K562 (cell line): ENCODE results near the gene TPCN1. TPM values are rescaled to one million over a fixed set of nuclear protein-coding genes. Genes with fewer than 3 reads are reported as not detected.
A peak's percentile ranks its signal among the peaks of the same experiment; 100 is the strongest.

ENCODE experiments used
- ATAC-seq: fragments of 200-7000 bp; cut with Tn5 transposase; 3 replicates; pipeline ENCODE4 v1.9.1; 2020; ENCODE audit warnings: moderate library complexity
- BruUV-seq: library from RNA; stranded (reverse); fragments of 400-500 nt; replicated peaks from 2 replicates; lab custom pipeline; 2021; lab: Mats Ljungman, UMichigan
- CTCF ChIA-PET: fragments of 300-600 bp; formaldehyde crosslinking; extraction: SDS; loops from one replicate; lab custom pipeline; 2021; ENCODE audit warnings: low intra/inter-chr PET ratio; lab: Yijun Ruan, JAX
- POLR2A ChIA-PET: fragments of 300-600, 350-650 bp; sonication (Branson Sonifier 250); formaldehyde crosslinking; extraction: SDS; loops from one replicate; lab custom pipeline; 2021; ENCODE audit warnings: antibody characterized with exemption, inconsistent platforms; lab: Yijun Ruan, JAX
- DNase-seq, 4 experiments: peaks; one replicate each; pipeline versions ENCODE4 v3.0.0 to v3.0.0-alpha.2; 2011 to 2018; ENCODE audit warnings: low spot score in 3 of 4, mixed read lengths in 3 of 4; ENCODE audit errors: extremely low read depth in 1 of 4
- FAIRE-seq: peaks from 2 replicates; lab custom pipeline; 2011; peaks lifted over from hg19 to GRCh38; lab: Jason Lieb, UNC
- H2AFZ ChIP-seq: 2 replicates; pipeline ENCODE4 v1.6.0; 2011; ENCODE audit warnings: low read depth, low read length, control low read depth, inconsistent platforms
- H3K27ac ChIP-seq: fragments of 200-600 bp; 3 replicates; pipeline ENCODE4 v1.8.0; 2011; ENCODE audit warnings: low read depth, mild to moderate bottlenecking, control low read depth, inconsistent platforms, low read length, moderate library complexity, mixed read lengths; ENCODE audit errors: extremely low read depth
- H3K27me3 ChIP-seq, 2 experiments: fragments of 300-600 bp in 1 of 2; 2 replicates in 1 of 2; 3 replicates in 1 of 2; pipeline versions ENCODE4 v1.6.0 to v1.8.0; 2011; ENCODE audit warnings: inconsistent platforms in 2 of 2, low read length in 2 of 2, mild to moderate bottlenecking in 1 of 2, mixed read lengths in 1 of 2, moderate library complexity in 1 of 2; ENCODE audit not compliant: control insufficient read depth in 2 of 2, insufficient read depth in 2 of 2
- H3K36me3 ChIP-seq: fragments of 300-600 bp; 3 replicates; pipeline ENCODE4 v1.8.0; 2011; ENCODE audit warnings: mild to moderate bottlenecking, low read length, inconsistent platforms; ENCODE audit not compliant: control insufficient read depth, insufficient read depth
- H3K4me1 ChIP-seq, 2 experiments: fragments of 200-600 bp in 1 of 2; replicated peaks in 1 of 2; 2 replicates in 1 of 2; 3 replicates in 1 of 2; pipeline versions ENCODE4 v1.5.1 to v1.8.0; 2011; ENCODE audit warnings: inconsistent platforms in 2 of 2, low read length in 2 of 2, mild to moderate bottlenecking in 1 of 2, mixed read lengths in 1 of 2, moderate library complexity in 1 of 2; ENCODE audit not compliant: control insufficient read depth in 2 of 2, insufficient read depth in 2 of 2
- H3K4me2 ChIP-seq: 2 replicates; pipeline ENCODE4 v1.6.1; 2011; ENCODE audit warnings: low read length, control low read depth, inconsistent platforms, mixed read lengths; ENCODE audit not compliant: insufficient read depth
- H3K4me3 ChIP-seq: fragments of 200-600 bp; sonication (generic), shearing (Covaris generic); 2 replicates; pipeline ENCODE4 v1.5.1; 2016; ENCODE audit warnings: control low read depth, inconsistent platforms
- H3K79me2 ChIP-seq: fragments of 200-600 bp; 3 replicates; pipeline ENCODE4 v1.8.0; 2011; ENCODE audit warnings: low read length, inconsistent platforms; ENCODE audit not compliant: control insufficient read depth, insufficient read depth
- H3K9ac ChIP-seq, 2 experiments: 2 replicates each; pipeline versions ENCODE4 v1.6.0 to v1.6.1; 2011; ENCODE audit warnings: low read depth in 2 of 2, low read length in 2 of 2, control low read depth in 1 of 2, inconsistent platforms in 1 of 2, mild to moderate bottlenecking in 1 of 2, mixed read lengths in 1 of 2; ENCODE audit not compliant: insufficient read depth in 1 of 2
- H3K9me1 ChIP-seq: one replicate; pipeline ENCODE4 v1.6.0; 2011; ENCODE audit warnings: inconsistent platforms, mild to moderate bottlenecking, low read length, moderate library complexity; ENCODE audit not compliant: control insufficient read depth, insufficient read depth
- H3K9me3 ChIP-seq: replicated peaks from 2 replicates; pipeline ENCODE4 v1.5.1; 2011; ENCODE audit warnings: low read depth, low read length, inconsistent platforms; ENCODE audit not compliant: control insufficient read depth, insufficient read depth
- H4K20me1 ChIP-seq: replicated peaks from 2 replicates; pipeline ENCODE4 v1.6.1; 2011; ENCODE audit warnings: low read length, inconsistent platforms, mixed read lengths; ENCODE audit not compliant: control insufficient read depth, insufficient read depth
- ERF ChIP-seq: fragments of 450-650 bp; formaldehyde crosslinking; IDR thresholded peaks from 2 replicates; pipeline ENCODE4 v1.4.0; 2020; ENCODE audit warnings: mild to moderate bottlenecking, mixed read lengths
- LARP7 ChIP-seq: fragments of 450-650 bp; IDR thresholded peaks from 2 replicates; pipeline ENCODE4 v1.6.1; 2016
- MTA3 ChIP-seq: fragments of 450-650 bp; formaldehyde crosslinking; IDR thresholded peaks from 2 replicates; pipeline ENCODE4 v1.6.1; 2017; ENCODE audit warnings: mild to moderate bottlenecking, borderline replicate concordance
- OTX1 ChIP-seq: fragments of 450-650 bp; formaldehyde crosslinking; IDR thresholded peaks from 2 replicates; pipeline ENCODE4 v1.4.0; 2022; ENCODE audit warnings: mild to moderate bottlenecking
- RBM25 ChIP-seq: fragments of 200-400 bp; formaldehyde crosslinking; IDR thresholded peaks from 2 replicates; pipeline ENCODE4 v1.6.1; 2018; ENCODE audit warnings: low read length, low read depth, moderate library complexity; ENCODE audit not compliant: severe bottlenecking
- U2AF1 ChIP-seq: fragments of 200-400 bp; formaldehyde crosslinking; optimal IDR thresholded peaks from 2 replicates; pipeline ENCODE3; 2017; ENCODE audit warnings: mild to moderate bottlenecking, low read depth, low read length, moderate library complexity
- ZBTB1 ChIP-seq: sonication (generic); formaldehyde crosslinking; IDR thresholded peaks from 2 replicates; pipeline ENCODE4 v1.8.1; 2023; ENCODE audit warnings: missing genetic modification reagents, low read depth, mild to moderate bottlenecking, borderline replicate concordance
- ZFP30 ChIP-seq: fragments of 250-450 bp; sonication (Bioruptor Pico); IDR thresholded peaks from 2 replicates; pipeline ENCODE4 v1.8.0; 2022; ENCODE audit warnings: moderate library complexity, mild to moderate bottlenecking, inconsistent platforms, borderline replicate concordance
- ZNF3 ChIP-seq: fragments of 250-450 bp; sonication (Bioruptor Pico); IDR thresholded peaks from 2 replicates; pipeline ENCODE4 v1.5.0; 2021; ENCODE audit warnings: mild to moderate bottlenecking, moderate library complexity
- ZNF444 ChIP-seq: fragments of 250-450 bp; sonication (Bioruptor Pico); IDR thresholded peaks from 2 replicates; pipeline ENCODE4 v1.4.0; 2020; ENCODE audit warnings: mild to moderate bottlenecking, moderate library complexity
- WGBS: fragments of 100-300 bp; shearing (Covaris generic); methylation state at CpG from one replicate; pipeline ENCODE4 v1.1.6; 2016; ENCODE audit warnings: low coverage, mixed read lengths; ENCODE audit not compliant: insufficient coverage; ENCODE audit errors: missing lambda C conversion rate; 5-methylcytosine and 5-hydroxymethylcytosine counted together
- in situ Hi-C: fragments of 300-500 bp; cut with MboI; formaldehyde crosslinking; loops from 4 replicates; pipeline ENCODE4 v1.15.0; 2018; ENCODE audit warnings: inconsistent platforms, mixed read lengths
- intact Hi-C: fragments of 100-400 bp; cut with micrococcal nuclease; formaldehyde crosslinking; loops from 2 replicates; pipeline ENCODE4 v1.14.2; 2022
- polyA plus RNA-seq, 8 experiments: library from polyadenylated mRNA; depleted of rRNA in 4 of 8; stranded (reverse) in 5 of 8; unstranded in 3 of 8; fragments of >200 nt; fragmentation: Nextera tagmentation in 2 of 8; fragmentation: Illumina TruSeq in 1 of 8; extraction: Ambion mirVana in 2 of 8; extraction: Trizol in 1 of 8; gene quantifications; 2 replicates each; pipeline versions ENCODE4 v1.2.1 to v1.2.3, GENCODE V29; 2011 to 2014; ENCODE audit warnings: inconsistent platforms in 1 of 8, missing spikeins in 1 of 8
- total RNA-seq, 7 experiments: library from RNA; depleted of rRNA in 6 of 7; stranded (reverse); fragments of >200 nt in 6 of 7; fragmentation: Illumina TruSeq in 2 of 7; extraction: Trizol in 2 of 7; gene quantifications; 2 replicates each; pipeline versions ENCODE4 v1.2.1 to v1.2.3, GENCODE V29; 2011 to 2021; ENCODE audit warnings: low replicate concordance in 1 of 7
- TF ChIP-seq, protein P1 (sequence below): fragments of 450-650 bp; IDR thresholded peaks from 2 replicates; pipeline ENCODE4 v1.6.1; 2014; ENCODE audit warnings: low read depth, mild to moderate bottlenecking, moderate library complexity, borderline replicate concordance
- TF ChIP-seq, protein P2 (sequence below): fragments of 450-650 bp; IDR thresholded peaks from 2 replicates; pipeline ENCODE4 v1.6.1; 2016; ENCODE audit warnings: missing biosample characterization, missing genetic modification characterization
- TF ChIP-seq, protein P3 (sequence below), 3 experiments: fragments of 200-800 bp in 1 of 3; fragments of 250-450 bp in 1 of 3; fragments of 450-650 bp in 1 of 3; sonication (Bioruptor Pico) in 1 of 3; sonication (Bioruptor generic) in 1 of 3; formaldehyde crosslinking in 1 of 3; IDR thresholded peaks; 2 replicates each; pipeline versions ENCODE4 v1.6.1 to v1.8.0; 2016 to 2022; ENCODE audit warnings: mild to moderate bottlenecking in 2 of 3, missing genetic modification characterization in 2 of 3, missing compliant biosample characterization in 1 of 3, moderate library complexity in 1 of 3
- TF ChIP-seq, protein P4 (sequence below): fragments of 250-450 bp; sonication (Bioruptor Pico); IDR thresholded peaks from 2 replicates; pipeline ENCODE4 v1.9.0; 2021; ENCODE audit warnings: mild to moderate bottlenecking, inconsistent platforms

TPCN1 gene
- total and polyA plus RNA-seq, 9 of the 15 experiments (the other 6 are each of a cell fraction or from before 2014, with no cell fraction given): 0.80 to 23.8 (median 7.4) TPM

DNA sequence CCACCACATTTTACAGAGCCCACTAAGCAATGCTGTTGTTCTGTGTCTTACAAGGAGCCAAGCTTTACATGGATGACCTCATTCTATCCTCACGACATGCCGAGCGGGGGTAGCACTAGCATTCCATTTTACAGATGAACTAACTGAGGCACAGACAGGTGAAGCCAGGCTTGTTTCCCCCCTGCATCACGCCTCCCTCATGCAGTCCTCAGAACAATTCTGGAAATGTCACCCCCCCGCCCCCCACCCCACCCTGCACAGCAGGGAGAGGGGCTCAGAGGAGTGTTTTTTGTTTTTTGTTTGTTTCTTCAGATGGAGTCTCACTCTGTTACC, 112.1 kb downstream of the TPCN1 start:
- intact Hi-C loops: no loop called here
- no peak for DNase-seq
- Histone ChIP-seq H3K36me3 (peaks cover 44% of the 10 kb centered on the region; the same call in 2 of the 3 replicates), H3K79me2 (peaks cover 18% of the 10 kb centered on the region), H3K9me1 (no peaks in the 10 kb centered on the region), H3K27me3 (no peaks in the 10 kb centered on the region), H4K20me1 (no peaks in the 10 kb centered on the region), H3K27ac (peak overlapping the region; percentile 80; the same call in 1 of the 3 replicates), H3K9me3 (no peaks in the 10 kb centered on the region), H3K4me1 (peaks cover 22 to 24% of the 10 kb centered on the region in 2 experiments), H3K4me2 (peak overlapping the region; percentile 95), H3K4me3 (peak overlapping the region; percentile 60), H2AFZ (no peak overlapping the region), H3K9ac (peak overlapping the region; percentile 77 to 91; a peak in 3 of 4 replicates)
- ChIA-PET POLR2A (interaction anchor here (0.6 to 2.4 kb wide), 3 partner anchors 24 to 148 kb away, joined by 3 to 9 read pairs (median 3); partner anchors contain the start of genes DDX54 and PLBD2), CTCF (no interaction called here)
- no peak for FAIRE-seq
- no TSS peak for BruUV-seq
- WGBS: 71% methylated on average over 5 of the region's 5 CpGs
- no peak for ATAC-seq
- in situ Hi-C loops: no loop called here
- TF ChIP-seq, protein P1, sequence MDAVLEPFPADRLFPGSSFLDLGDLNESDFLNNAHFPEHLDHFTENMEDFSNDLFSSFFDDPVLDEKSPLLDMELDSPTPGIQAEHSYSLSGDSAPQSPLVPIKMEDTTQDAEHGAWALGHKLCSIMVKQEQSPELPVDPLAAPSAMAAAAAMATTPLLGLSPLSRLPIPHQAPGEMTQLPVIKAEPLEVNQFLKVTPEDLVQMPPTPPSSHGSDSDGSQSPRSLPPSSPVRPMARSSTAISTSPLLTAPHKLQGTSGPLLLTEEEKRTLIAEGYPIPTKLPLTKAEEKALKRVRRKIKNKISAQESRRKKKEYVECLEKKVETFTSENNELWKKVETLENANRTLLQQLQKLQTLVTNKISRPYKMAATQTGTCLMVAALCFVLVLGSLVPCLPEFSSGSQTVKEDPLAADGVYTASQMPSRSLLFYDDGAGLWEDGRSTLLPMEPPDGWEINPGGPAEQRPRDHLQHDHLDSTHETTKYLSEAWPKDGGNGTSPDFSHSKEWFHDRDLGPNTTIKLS: no peak
- TF ChIP-seq ZFP30 (CRISPR knock-in tag) (no peak), U2AF1 (no peak), ERF (CRISPR knock-in tag) (no peak), MTA3 (no peak), ZBTB1 (CRISPR knock-in tag) (no peak), ZNF444 (no peak), OTX1 (CRISPR knock-in tag) (no peak), ZNF3 (no peak), RBM25 (peak; percentile 82), LARP7 (no peak)
- TF ChIP-seq, protein P2, sequence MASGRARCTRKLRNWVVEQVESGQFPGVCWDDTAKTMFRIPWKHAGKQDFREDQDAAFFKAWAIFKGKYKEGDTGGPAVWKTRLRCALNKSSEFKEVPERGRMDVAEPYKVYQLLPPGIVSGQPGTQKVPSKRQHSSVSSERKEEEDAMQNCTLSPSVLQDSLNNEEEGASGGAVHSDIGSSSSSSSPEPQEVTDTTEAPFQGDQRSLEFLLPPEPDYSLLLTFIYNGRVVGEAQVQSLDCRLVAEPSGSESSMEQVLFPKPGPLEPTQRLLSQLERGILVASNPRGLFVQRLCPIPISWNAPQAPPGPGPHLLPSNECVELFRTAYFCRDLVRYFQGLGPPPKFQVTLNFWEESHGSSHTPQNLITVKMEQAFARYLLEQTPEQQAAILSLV (tag): no peak
- TF ChIP-seq, protein P3, sequence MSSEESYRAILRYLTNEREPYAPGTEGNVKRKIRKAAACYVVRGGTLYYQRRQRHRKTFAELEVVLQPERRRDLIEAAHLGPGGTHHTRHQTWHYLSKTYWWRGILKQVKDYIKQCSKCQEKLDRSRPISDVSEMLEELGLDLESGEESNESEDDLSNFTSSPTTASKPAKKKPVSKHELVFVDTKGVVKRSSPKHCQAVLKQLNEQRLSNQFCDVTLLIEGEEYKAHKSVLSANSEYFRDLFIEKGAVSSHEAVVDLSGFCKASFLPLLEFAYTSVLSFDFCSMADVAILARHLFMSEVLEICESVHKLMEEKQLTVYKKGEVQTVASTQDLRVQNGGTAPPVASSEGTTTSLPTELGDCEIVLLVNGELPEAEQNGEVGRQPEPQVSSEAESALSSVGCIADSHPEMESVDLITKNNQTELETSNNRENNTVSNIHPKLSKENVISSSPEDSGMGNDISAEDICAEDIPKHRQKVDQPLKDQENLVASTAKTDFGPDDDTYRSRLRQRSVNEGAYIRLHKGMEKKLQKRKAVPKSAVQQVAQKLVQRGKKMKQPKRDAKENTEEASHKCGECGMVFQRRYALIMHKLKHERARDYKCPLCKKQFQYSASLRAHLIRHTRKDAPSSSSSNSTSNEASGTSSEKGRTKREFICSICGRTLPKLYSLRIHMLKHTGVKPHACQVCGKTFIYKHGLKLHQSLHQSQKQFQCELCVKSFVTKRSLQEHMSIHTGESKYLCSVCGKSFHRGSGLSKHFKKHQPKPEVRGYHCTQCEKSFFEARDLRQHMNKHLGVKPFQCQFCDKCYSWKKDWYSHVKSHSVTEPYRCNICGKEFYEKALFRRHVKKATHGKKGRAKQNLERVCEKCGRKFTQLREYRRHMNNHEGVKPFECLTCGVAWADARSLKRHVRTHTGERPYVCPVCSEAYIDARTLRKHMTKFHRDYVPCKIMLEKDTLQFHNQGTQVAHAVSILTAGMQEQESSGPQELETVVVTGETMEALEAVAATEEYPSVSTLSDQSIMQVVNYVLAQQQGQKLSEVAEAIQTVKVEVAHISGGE (CRISPR knock-in tag; IDR thresholded peaks at IDR 0.05): 0 out of 6 replicates have a peak, but pooled peaks of 1 of the 3 experiments have one; percentile 12
- TF ChIP-seq, protein P4, sequence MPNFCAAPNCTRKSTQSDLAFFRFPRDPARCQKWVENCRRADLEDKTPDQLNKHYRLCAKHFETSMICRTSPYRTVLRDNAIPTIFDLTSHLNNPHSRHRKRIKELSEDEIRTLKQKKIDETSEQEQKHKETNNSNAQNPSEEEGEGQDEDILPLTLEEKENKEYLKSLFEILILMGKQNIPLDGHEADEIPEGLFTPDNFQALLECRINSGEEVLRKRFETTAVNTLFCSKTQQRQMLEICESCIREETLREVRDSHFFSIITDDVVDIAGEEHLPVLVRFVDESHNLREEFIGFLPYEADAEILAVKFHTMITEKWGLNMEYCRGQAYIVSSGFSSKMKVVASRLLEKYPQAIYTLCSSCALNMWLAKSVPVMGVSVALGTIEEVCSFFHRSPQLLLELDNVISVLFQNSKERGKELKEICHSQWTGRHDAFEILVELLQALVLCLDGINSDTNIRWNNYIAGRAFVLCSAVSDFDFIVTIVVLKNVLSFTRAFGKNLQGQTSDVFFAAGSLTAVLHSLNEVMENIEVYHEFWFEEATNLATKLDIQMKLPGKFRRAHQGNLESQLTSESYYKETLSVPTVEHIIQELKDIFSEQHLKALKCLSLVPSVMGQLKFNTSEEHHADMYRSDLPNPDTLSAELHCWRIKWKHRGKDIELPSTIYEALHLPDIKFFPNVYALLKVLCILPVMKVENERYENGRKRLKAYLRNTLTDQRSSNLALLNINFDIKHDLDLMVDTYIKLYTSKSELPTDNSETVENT (CRISPR knock-in tag): no peak
